Measurements from ENCODE around the gene RILP.

RILP gene

DNA sequence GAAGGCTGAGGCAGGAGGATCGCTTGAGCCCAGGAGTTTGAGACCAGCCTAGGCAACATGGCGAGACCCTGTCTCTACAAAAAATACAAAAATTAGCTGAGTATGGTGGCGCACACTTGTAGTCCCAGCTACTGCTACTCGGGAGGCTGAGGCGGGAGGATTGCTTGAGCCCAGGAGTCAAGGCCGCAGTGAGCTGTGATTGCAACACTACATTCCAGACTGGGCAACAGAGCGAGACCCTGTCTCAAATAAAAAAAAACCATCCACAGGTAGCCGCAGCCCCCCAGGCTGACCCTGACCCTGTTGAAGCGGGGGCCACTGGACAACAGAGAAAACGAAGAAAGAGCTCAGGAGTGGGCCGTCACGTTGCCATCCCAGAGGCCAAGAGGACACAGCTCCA lies 25.0 kb downstream of the RILP start:
- TF ChIP-seq, protein P1, sequence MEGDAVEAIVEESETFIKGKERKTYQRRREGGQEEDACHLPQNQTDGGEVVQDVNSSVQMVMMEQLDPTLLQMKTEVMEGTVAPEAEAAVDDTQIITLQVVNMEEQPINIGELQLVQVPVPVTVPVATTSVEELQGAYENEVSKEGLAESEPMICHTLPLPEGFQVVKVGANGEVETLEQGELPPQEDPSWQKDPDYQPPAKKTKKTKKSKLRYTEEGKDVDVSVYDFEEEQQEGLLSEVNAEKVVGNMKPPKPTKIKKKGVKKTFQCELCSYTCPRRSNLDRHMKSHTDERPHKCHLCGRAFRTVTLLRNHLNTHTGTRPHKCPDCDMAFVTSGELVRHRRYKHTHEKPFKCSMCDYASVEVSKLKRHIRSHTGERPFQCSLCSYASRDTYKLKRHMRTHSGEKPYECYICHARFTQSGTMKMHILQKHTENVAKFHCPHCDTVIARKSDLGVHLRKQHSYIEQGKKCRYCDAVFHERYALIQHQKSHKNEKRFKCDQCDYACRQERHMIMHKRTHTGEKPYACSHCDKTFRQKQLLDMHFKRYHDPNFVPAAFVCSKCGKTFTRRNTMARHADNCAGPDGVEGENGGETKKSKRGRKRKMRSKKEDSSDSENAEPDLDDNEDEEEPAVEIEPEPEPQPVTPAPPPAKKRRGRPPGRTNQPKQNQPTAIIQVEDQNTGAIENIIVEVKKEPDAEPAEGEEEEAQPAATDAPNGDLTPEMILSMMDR (IDR thresholded peaks at IDR 0.05; ENCODE audit: control insufficient read depth, insufficient read depth, low read depth, low read length, missing control alignments) = no peak
- no peak overlapping the region for H3K4me3 ChIP-seq (ENCODE audit: control insufficient read depth, low read depth, low read length)
- DNase-seq (ENCODE audit: low read depth) = no peak

DNA sequence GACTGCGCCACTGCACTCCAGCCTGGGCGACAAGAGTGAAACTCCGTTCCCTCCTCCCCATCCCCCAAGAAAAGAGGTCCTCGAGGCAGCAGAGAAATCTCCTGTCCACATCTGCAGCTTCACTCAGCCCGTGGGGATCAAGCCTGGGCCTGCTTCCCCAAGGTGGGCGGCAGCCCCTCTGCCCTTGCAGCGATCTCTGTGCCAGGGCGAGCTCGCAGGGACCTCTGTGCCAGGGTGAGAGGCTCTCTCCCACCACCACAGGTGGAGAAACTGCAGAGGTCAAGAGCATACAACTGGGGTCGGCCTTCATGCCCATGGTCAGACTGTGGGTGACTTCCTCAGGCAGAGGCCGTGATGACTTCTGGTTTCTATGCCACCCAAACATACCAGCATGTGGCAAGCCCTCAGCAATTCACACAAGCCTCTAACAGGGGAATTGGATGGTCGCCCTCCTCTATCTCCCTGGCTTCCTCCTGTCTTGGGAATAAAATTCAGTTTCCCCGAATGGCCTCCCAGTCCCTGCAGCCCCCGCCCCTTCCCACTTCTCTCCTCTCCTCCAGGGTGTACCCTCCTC lies 26.5 kb downstream of the RILP start:
- H3K4me3 ChIP-seq (ENCODE audit: control insufficient read depth, low read depth, low read length) = no peak overlapping the region
- TF ChIP-seq, protein P1 (IDR thresholded peaks at IDR 0.05; ENCODE audit: control insufficient read depth, insufficient read depth, low read depth, low read length, missing control alignments) = no peak
- DNase-seq (ENCODE audit: low read depth) = no peak

DNA sequence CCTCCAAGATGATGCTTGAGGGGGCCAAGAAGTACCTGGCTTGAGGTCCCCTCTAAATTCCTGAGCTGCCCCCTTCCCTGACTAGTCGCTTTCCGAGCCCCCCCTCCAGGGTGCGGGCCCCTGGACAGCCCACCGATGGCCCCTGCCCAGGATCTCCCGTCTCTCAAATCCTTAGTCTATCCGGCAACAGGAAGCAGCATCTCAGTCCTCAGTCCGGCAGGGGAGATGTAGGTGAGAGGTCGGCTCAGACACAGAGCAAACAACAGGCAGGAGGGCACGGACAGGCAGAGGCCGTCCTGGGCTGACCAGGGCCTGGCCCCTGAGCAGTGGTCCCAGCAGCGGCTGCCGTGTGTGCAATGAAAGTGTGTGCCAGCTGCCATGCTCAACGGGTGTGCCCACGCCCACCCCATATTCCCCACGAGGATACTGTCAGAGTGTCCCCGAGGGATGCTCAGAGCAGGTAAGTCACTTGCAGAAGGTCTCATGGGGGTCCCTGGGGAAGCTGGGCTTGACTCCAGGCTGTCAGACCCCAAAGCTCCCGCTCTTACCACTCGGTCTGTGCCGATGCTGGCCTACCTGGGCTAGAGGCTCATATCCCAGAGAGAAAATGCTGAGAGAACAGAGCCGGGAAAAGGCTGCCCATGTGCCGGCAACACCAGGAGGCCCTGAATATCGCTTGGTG lies 28.3 kb downstream of the RILP start:
- no peak for DNase-seq (ENCODE audit: low read depth)
- TF ChIP-seq, protein P1 (IDR thresholded peaks at IDR 0.05; ENCODE audit: control insufficient read depth, insufficient read depth, low read depth, low read length, missing control alignments) = no peak
- H3K4me3 ChIP-seq (ENCODE audit: control insufficient read depth, low read depth, low read length) = no peak overlapping the region

- DNase-seq (ENCODE audit: low read depth) = no peak
- TF ChIP-seq, protein P1 (IDR thresholded peaks at IDR 0.05; ENCODE audit: control insufficient read depth, insufficient read depth, low read depth, low read length, missing control alignments) = no peak
- H3K4me3 ChIP-seq (ENCODE audit: control insufficient read depth, low read depth, low read length) = no peak overlapping the region
These were observed 29.2 kb downstream of the RILP start for GRCh38 chr17:1620486-1620885.

- TF ChIP-seq, protein P1 (IDR thresholded peaks at IDR 0.05; ENCODE audit: control insufficient read depth, insufficient read depth, low read depth, low read length, missing control alignments) = peak; percentile 10
- DNase-seq (ENCODE audit: low read depth) = peak; percentile 65
- peak overlapping the region; percentile 15 for H3K4me3 ChIP-seq (ENCODE audit: control insufficient read depth, low read depth, low read length)
These were observed 32.0 kb downstream of the RILP start for GRCh38 chr17:1617620-1618174.

DNA sequence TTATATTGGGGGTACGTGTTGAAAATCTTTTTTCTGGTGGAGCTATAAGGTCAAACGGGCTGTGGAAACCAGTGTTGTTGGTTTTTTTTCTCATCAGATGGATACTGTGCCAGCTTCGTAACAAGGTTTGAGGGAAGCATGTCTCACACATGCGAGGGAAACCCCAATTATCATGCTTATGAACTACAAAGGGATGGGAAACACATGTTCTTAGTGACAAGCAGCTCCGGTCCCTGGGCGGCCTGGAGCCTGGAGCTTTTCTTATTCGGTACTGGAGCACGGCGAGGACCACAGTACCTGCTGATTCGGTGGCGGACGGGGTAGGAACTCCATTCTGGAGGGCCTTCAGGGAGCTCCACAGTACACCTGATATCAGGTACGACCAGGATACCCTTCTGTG lies 33.6 kb downstream of the RILP start:
- TF ChIP-seq, protein P1 (IDR thresholded peaks at IDR 0.05; ENCODE audit: control insufficient read depth, insufficient read depth, low read depth, low read length, missing control alignments) = no peak
- DNase-seq (ENCODE audit: low read depth) = no peak
- H3K4me3 ChIP-seq (ENCODE audit: control insufficient read depth, low read depth, low read length) = no peak overlapping the region
